NCI-H226 (cell line): ENCODE measurements around the gene UPF3A.
"Not testable (repeated sequence)": the region's sequence is repeated elsewhere in the genome, so short reads cannot be mapped to it uniquely, and the experiment has no call there.

Experiments used
- DNase-seq: peaks from one replicate; pipeline ENCODE4 v3.0.0-alpha.2; 2015

The UPF3A gene

DNA sequence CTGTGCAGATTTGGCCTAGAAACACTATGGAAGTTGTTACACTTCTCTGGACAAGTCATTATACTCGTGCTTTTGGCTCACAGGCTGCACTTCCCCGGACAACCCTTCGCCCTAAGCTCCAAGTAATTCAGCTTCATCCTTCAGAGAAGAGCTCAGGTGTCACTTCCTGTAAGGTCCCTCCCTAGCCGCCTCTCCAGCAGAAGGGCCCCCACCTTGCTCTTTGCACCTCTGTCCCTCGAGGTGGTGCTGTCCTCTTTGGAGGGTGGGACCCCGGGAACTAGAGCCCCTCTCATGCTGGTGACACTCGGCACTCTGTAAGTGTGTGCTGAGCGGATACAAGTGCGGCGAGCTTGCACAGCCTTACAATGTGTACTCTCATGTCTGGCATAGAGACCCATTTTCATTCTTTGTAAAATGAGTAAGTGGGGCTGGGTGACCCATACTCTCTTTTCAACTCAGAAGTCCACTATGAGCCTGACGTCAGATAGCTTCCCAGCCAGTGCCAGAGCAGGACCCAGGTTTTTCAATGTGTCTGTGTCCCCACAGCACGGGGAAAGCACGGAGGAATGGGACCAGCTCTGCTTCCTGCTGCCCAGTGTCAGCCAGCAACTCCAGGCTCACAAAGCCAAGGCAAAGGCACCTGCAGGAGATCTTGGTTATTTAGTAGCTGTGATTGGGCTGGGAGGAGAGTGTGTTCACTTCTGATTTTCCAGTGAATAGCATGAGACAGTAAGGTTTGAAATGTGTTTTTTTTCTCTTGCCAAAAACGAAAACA is 59.8 kb downstream of the UPF3A start:
- no peak for DNase-seq

DNA sequence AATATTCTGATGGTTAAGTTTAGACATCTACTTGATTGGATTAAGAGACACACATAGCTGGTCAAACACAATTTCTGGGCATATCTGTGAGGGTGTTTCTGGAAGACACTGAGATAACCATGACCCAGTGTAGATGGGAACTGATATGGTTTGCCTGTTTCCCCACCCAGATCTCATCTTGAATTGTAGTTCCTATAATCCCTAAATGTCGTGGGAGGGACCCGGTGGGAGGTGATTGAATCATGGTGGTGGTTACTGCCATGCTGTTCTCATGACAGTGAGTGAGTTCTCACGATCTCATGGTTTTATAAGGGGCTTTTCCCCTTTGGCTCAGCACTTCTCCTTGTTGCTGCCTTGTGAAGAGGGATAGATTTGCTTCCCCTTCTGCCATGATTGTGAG is 65.9 kb downstream of the UPF3A start:
- DNase-seq = not testable (repeated sequence)

GRCh38 chr13:114352763-114353162 is 71.4 kb downstream of the UPF3A start:
- not testable (repeated sequence) for DNase-seq

- DNase-seq = not testable (repeated sequence)
Observed at GRCh38 chr13:114353382-114353781, 72.0 kb downstream of the UPF3A start.
